ENCODE data around the gene EBF4.
"Not testable (repeated sequence)": the region's sequence is repeated elsewhere in the genome, so short reads cannot be mapped to it uniquely, and the experiment has no call there.

EBF4 gene

DNA sequence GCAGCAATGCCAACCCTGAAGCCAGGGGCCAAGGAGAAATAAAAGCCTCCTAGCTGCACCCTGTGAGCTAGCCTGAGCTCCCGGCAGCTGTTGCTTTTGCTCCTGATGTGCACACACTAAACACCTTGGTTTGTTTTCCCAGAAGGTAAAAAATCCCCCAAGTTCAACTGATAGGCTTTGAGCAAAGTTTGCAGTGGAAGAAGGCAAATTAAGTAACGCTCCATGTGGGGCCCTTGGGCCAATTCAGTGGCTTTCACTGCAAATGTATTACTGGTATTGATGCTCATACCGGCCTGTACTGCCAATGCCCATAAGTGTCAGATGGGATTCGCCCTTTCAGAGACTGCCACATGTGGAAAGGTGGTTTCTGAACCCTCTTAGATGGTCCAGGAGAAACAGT lies 19.1 kb upstream of the EBF4 start:
- no peak for DNase-seq (ENCODE audit: low spot score)

DNA sequence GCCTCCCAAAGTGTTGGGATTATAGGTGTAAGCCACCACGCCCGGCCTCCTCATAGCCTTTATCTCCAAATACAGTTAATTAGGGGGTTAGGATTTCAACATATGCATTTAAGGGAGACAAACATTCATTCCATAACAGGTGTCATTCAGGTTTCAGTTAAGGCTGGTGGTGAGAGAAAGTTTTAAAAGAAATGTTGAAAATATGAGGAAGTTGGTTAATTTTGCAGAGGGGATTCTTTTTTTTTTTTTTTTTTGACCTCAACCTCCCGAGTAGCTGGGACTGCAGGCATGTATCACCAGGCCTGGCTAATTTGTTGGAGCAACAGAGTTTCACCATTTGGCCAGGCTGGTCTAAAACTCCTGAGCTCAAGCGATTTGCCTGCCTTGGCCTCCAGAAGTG lies 12.5 kb upstream of the EBF4 start:
- DNase-seq (ENCODE audit: low spot score): no peak

DNA sequence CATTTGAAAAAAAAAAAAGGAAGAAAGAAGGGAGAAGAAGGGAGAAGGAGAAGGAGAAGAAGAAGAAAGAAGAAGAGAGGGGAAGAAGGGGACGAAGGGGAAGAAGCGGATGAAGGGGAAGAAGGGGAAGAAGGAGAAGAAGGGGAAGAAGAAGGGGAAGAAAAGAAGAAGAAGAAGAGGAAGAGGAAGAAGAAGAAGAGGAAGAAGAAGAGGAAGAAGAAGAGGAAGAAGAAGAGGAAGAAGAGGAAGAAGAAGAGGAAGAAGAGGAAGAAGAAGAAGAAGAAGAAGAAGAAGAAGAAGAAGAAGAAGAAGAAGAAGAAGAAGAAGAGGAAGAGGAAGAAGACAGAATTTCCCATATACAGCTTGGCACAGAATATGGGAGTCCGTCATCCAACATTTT lies 10.5 kb upstream of the EBF4 start:
- DNase-seq (ENCODE audit: low spot score): not testable (repeated sequence)

DNA sequence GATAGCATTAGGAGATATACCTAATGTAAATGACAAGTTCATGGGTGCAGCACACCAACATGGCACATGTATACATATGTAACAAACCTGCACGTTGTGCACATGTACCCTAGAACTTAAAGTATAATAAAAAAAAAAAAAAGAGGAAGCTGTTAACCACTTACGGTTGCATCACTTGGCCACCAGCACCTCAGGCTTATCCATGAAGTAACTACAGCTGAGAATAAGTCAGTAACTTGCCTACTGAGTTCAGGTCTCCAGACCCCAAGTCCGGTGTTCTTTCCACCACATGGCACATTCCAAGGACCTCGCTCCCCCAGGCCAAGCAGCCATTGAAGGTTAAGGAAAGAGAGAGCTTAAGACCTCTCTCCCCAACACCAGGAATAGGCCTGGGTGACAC lies 7.8 kb upstream of the EBF4 start:
- DNase-seq (ENCODE audit: low spot score): not testable (repeated sequence)

DNA sequence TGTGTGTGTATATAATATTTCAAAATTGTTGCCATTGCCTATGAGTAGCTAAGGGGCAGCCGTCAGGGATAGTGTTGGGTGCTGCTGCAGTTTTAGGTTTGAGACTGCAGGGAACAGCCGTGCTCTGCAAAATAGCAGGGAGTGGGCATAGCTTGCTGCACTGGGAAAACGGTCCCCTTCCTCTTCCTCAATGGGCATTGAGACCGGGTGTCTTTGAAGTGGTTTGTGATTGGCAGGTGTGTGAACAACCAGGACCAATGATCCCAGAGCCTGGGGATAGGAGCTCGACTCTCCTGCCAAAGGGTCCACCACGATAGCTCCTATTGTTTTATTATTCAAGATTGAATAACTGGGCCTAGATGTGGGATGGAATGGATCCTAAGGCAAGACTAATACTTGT lies 5.1 kb upstream of the EBF4 start:
- no peak for DNase-seq (ENCODE audit: low spot score)

DNA sequence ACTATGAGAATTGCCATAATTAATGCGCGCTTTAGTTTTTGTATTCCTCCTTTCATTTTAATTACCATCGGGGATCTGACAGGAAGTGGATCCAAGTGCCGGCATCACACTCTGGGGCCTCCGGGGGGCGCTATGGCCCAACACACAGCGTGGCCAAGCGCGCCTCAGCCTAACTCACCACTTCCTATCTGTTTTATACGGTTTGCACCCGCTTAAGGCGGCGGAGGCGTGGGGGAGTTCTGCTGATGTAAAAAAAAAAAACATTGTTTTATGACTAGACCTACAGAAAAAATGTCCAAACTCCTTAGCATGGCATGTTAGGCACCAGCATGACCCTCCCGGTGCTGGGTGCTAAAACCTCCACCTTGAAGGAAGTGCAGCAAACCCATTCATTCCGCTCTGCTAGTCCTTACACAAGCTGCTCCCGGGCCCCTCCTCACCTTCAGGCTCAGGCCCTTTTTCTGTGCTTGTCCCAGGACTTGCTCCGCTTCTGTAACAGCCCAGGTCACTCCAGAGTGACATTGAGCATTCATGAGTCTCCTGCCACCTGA lies 4.5 kb upstream of the EBF4 start:
- DNase-seq (ENCODE audit: low spot score): peak; percentile 36

DNA sequence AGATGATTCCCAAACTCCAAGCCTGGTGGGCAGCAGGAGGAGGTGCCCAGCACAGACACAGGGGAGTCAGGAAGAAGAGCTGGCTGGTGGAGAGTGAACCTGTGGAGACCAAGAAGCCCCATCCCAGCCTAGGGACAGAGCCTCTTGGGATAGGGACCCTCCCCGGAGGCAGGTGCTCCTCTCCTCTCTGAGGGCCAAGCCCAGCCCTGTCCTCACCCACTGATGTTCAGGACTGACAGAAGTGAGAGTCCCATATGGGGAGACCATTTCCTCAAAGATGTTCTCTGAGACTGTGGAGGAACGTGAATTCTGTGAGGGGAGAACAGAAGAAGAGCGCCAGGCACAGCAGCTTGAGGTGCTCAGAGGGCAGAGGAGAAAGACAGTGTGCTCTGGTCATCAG lies 2.4 kb upstream of the EBF4 start:
- no peak for DNase-seq (ENCODE audit: low spot score)

DNA sequence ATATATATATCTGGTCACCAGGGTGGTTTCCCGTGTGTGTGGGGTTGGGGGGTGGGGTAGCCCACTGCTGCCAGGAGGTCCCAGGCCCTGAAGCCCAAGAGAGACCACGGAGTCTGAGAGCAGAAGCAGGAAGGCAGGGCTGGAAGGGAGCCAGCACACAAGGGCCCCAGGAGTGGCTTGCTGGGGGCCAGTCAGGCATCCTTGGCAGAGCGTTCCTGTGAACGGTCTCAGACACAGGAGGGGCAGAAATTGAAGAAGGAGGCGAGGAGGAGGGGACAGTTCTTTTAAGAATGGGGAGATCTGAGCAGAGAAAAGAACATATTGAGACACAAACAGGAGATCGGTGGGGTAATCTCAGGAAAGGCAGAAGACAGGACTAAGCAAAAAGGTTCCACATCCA lies 1.9 kb upstream of the EBF4 start:
- no peak for DNase-seq (ENCODE audit: low spot score)

DNA sequence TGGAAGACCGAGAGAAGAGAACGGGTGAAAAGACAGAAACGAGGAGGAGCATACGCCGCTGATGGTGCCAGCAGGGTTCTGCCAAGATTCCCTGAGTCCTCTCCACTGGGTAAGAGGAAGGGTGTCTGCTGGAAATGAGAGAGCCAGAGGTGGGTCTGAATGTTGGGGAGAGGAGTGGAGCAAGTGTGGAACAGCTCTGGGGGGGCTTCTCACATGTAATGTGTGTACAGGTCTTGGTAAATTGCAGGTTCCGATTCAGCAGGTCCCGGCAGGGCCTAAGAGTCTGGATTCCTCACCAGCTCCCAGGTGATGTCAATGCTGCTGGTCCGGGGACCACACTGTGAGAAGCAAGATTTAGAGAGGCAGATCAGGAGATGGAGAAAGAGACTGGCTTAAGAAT lies 1.5 kb upstream of the EBF4 start:
- no peak for DNase-seq (ENCODE audit: low spot score)

DNA sequence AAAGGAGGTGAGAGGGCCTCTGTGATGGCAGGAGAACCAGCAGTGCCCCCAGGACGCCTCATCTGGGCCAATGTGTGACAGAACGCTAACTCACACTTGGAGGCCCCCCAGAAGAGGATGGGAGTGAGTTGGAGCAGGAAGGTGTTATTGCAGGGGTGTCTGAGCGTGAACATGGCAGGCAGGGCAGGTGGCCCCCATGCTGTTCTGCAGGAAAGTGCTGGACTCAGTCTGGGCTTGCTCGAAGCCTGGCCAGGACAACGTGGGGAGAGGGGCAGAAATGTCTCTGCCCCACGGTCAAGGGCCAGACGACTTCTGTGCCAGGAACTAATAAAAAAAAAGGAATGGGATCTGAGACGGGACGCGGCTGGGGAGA lies 931 bp upstream of the EBF4 start:
- DNase-seq (ENCODE audit: low spot score): no peak

DNA sequence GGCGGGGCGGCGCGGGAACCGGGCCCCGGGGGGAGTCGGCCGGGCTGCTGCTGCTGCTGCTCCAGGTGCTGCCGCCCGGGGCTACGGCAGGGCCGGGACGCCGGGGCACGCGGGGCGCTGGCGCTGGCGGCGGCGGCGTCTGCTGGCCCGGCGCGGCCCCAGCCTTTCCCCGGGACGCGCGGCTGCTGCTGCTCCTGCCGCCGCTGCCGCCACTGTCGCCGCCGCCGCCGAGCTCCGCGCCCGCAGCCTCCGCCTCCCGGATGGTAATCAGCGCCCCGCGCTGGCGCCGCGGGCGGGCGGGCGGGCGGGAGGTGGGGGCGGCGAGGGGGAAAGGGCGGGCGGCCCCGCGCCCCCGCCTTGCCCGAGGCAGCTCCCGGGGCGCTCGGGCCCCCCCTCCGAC lies 306 bp downstream of the EBF4 start:
- no peak for DNase-seq (ENCODE audit: low spot score)

DNA sequence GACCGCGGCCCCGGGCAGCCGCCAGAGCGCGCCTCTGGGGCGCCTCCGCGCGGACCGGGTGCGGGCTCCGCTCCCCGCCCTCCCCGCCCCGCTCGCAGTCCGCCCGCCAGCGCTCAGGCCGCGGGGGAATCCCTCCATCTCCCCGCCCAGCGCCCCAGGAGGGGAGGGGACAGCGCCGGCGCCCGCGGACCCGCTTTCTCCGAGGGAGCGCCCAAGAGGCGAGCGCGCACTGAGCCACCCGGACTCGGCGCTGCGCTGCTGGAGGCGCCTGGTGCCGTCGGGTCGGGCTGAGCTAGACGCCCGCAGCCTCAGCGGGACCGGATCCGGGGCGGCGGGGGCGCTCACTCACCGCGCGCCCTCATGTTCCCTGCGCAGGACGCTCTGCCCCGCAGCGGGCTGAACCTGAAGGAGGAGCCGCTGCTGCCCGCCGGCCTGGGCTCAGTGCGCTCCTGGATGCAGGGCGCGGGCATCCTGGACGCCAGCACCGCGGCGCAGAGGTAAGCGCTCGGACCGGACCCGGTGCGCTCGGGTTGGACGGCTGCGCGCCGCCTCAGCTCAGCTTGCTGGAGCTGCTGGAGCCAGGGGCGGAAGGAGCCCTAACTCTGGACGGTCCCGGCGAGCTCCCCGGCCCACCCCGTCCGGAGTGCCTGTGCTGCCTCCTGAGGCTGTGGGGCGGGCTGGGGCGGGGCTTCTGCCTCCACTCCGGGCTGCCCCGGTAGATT lies 867 bp downstream of the EBF4 start:
- DNase-seq (ENCODE audit: low spot score): peak; percentile 54

DNA sequence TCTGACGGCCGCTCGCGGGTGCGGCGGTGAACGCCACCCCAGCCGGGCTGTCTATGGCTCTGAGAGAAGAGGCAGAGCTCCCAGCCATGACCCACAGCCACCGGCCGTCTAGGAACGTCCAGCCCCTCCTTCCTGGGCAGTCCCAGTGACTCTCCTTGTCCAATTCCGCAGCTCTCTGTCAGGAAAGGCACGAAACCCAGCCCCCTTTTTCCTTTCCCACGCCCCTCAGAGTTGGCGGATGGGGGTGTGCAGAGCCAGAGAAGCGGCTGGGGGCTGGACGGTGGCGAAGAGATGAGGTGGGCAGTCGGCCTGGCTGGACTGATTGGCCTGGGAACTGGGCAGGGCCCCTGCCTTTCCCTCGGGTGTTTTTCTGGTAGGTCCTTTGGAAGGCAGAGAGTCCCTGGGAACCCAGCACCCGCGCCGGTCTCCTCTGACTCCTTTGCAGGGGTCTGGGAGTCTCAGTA lies 1.5 kb downstream of the EBF4 start:
- no peak for DNase-seq (ENCODE audit: low spot score)

DNA sequence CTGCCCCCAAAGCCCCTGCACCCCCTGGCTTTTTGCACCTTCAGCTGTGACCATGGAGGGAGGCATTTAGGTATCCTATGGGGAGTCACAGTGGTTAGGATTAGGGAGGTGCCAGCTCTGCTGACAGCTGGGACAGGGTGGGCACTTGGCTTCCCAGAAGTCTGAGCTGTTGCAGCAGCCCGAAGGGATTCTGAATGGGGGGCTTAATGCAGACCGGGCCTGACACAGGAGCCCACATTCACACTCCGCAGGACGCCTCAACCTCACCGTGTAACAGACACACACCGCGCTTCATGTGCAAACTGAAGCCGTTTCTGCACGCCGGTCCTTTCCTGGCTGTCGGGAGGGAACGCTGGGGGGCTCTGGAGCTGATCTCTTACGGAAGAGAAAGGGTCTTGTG lies 1.9 kb downstream of the EBF4 start:
- no peak for DNase-seq (ENCODE audit: low spot score)

DNA sequence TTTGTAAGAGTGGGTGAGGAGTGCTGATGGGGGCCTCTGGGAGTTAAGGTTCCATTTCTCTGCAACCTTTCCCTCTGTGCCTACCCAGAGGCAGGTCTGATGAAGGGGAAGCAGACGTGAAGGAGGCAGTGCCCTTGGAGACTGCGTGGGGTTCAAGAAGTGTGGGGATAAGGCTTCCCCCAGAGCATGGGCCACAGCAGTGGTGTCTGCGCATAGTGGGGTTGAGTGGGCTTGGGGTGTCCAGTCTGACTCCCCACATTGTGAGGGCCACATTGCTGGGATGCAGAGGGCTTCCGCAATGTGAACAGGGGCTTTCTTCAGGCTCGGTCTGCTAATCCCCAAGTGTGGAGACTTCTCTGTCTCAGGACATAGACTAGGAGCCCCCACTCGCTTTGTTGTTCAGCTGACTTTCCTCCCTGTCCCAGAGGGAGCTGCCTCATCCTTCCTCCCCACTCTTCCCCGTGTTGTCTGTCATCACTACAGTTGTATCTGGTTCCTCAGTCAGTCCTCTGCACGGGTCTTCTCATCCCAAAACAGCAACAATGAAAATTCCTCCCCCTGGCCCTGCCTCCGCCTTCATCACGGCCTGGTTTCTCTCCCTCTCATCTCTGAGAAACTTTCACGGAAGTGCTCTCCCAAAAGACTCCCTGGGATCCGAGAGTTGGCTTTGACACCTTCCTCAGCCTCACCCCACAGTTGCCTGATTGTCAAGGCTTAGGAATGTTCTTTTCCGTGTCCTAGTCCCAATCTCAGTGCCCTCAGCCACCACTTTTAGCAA lies 2.8 kb downstream of the EBF4 start:
- DNase-seq (ENCODE audit: low spot score): no peak

DNA sequence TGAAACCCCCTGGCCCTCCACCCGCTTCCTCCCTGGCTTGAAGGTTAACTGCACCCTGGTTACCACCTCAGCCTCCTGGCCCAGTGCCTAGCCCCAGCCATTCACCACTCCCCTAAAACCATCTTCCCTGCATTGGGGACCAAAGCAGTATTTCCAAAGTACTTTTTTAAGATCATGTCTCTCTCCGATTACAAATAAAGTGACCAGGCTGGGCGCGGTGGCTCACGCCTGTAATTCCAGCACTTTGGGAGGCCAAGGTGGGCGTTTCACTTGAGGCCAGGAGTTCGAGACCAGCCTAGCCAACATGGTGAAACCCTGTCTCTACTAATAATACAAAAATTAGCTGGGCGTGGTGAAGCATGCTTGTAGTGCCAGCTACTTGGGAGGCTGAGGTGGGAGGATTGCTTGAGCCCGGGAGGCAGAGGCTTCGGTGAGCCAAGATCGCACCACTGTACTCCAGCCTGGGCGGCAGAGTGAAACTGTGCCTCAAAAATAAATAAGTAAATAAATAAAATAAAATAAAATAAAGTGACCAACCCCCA lies 3.5 kb downstream of the EBF4 start:
- not testable (repeated sequence) for DNase-seq (ENCODE audit: low spot score)

DNA sequence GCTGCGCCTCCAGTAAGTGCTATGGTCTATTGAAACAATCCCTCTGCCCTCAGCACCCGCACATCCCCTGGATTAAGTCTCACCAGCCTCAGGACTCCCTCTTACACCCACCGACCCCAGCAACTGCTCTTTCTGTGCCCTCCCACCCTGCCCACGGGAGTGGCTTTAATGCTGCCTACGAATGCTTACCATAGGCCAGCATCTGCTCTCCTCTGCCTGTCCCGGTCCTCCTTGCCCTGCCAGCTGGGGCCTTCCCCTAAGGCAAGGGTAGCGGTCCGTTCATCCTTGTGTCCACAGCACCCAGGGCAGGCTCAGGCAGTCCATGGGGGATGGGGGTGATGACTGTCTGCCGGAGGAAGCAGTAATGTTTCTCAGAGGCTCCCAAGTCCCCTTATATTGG lies 4.1 kb downstream of the EBF4 start:
- DNase-seq (ENCODE audit: low spot score): no peak

DNA sequence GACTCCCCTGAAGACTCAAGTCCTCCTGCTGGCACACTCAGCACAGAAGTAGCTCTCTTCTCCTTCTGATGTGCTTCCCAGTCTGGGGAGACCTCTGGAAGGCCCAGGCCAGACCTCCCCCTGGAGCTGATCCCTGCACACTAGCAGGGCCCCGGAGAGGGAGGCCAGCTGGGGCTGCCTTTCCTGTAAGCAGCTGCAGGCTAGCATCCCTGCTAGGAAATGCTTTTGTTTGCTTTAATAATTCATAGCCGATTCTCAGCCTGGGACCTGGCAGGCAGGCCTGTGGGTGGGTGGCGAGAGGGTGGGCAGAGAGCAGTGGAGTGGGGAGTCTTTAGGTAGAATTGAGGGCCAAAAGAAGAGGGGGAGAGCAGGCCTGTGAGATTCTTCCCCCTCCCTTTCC lies 5.2 kb downstream of the EBF4 start:
- DNase-seq (ENCODE audit: low spot score): no peak

DNA sequence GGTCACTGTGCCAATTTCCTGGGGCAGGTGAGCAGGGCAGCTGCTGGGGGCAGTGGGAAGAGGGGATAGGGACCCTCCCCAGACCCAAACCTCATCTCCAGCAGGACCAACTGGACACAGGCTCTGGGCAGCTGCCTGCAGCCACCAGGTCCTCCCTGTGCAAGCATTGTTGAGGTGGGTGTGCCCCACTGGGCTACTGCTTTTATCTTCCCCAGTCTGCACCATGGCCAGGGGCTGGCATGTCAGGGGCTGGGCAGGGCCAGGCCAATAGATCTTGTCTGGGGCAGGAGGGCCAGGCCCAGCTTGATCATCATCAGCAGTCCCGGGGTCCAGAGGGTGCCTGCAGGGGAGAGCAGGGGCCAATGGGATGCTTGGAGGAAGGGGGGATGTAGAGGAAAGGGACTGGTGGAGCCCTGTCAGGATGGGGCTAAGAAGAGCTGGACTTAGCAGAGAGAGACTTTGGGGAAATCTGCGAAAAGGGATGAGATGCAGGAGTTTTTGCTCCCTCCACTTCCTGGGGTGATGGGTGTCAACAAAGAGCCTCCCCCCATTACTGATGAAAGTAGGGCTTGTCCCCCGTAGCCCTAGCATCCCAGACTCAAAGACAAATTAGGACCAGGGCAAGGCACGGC lies 5.7 kb downstream of the EBF4 start:
- DNase-seq (ENCODE audit: low spot score): no peak

DNA sequence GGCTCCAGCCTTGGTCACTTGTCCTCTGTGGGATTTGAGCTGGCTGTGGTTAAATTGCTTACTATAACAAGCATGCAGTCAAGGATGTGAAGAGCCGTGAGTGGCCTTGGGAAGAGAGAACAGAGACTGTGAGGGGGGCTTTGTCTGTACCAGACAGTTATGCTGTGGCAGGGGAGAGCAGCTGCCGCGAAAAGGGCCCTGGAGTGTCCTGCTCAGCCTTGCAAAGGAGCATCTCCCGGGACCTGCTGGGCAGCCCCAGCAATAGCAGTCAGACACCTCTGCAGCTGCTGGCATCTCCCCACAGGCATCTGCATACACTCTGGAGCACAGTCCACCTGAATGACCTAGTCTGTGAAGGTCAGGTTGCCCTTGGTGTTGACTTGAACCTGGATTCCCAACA lies 6.3 kb downstream of the EBF4 start:
- no peak for DNase-seq (ENCODE audit: low spot score)

DNA sequence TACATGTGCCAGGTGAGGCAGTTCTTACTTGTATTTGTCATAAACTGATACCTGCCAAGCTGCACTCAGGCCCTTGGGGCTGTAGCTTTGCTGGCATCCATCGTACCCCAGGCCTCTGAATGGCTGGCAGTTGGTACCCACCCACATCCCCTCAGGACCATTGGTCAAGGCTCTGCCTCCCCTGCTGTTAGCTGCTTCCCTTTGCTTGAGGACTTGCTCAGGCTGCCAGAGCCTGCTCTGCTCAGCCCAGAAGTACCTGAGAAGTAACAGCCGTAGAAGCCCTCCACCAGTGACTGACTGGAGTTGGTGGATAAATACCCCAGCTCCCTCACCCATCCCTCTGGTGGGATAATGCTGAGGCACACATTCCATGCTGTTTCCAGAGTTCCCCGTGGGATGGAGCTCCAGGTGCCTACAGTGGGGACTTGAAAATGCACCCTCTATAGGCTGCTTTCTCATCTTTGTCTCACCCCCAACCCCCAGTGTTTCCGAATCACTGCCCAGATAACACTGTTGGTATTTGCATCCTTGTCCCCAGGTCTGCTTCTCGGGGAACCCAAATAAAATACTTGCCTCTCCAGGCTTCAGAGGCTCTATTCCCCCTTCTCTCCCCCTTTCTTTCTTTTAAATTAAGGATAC lies 7.3 kb downstream of the EBF4 start:
- no peak for DNase-seq (ENCODE audit: low spot score)

DNA sequence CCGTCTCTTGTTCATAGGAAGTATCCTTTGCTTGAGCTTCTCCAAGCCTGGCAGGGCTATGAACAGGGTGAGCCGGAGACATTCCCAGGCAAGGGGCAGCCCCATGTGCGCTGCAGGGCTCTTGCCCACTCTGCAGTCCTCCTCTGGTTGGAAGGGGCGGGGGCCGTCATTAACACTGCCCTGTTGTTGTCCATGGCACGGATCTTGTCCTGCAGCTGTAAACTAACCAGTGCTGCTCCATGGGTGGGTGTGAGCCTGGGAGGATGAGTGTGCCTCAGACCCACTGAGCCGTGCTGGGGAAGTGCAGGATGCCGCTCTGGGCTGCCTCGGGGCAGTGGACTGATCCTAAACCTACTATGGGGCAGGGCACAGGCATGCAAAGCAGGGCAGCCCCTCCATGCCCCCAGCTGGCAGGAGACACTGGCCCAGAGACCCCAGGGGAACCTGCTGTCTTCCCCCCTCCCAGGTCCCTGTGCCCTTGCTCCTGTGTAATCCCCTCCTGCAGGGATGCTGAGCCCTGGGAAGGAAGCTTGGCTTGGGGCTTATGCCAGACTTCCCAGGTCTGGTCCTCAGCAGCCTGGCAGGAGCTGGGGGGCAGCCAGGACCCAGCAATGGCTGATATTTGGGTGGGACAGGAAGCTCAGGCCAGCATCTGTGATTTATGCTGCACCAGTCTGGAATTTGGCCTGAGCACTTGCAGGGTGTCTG lies 8.5 kb downstream of the EBF4 start:
- no peak for DNase-seq (ENCODE audit: low spot score)
